Neural crest cell (in vitro differentiated cells): ENCODE measurements around the gene SURF1. TPM values are rescaled to one million over a fixed set of nuclear protein-coding genes. Genes with fewer than 3 reads are reported as not detected.
"Not testable (repeated sequence)": the region's sequence is repeated elsewhere in the genome, so short reads cannot be mapped to it uniquely, and the experiment has no call there.

Experiments
- DNase-seq: peaks from one replicate; pipeline ENCODE4 v3.0.0; 2021; ENCODE audit warnings: low read depth, mixed read lengths, low spot score
- H3K27ac Mint-ChIP-seq: one replicate; pipeline ENCODE4 v1.8.0; 2021; ENCODE audit warnings: mild to moderate bottlenecking, mixed read lengths; ENCODE audit not compliant: unreplicated experiment
- H3K27me3 Mint-ChIP-seq: 2 replicates; pipeline ENCODE4 v1.8.0; 2021; ENCODE audit warnings: low read depth, mild to moderate bottlenecking, mixed read lengths
- H3K36me3 Mint-ChIP-seq: 2 replicates; pipeline ENCODE4 v1.8.0; 2021; ENCODE audit warnings: low read depth, mild to moderate bottlenecking, mixed read lengths
- H3K4me1 Mint-ChIP-seq: 2 replicates; pipeline ENCODE4 v1.8.0; 2021; ENCODE audit warnings: mixed read lengths
- H3K4me3 Mint-ChIP-seq: one replicate; pipeline ENCODE4 v1.8.0; 2021; ENCODE audit warnings: mild to moderate bottlenecking, mixed read lengths
- H3K9me3 Mint-ChIP-seq: 2 replicates; pipeline ENCODE4 v1.8.0; 2021; ENCODE audit warnings: mixed read lengths
- CTCF ChIP-seq: fragments of 200-600 bp; sonication (generic); conservative IDR thresholded peaks from 2 replicates; pipeline ENCODE4 v1.5.0; 2021; ENCODE audit warnings: antibody characterized with exemption, mild to moderate bottlenecking
- total RNA-seq: library from RNA; stranded (reverse); gene quantifications from 2 replicates; pipeline ENCODE4 v1.2.1, GENCODE V29; 2021

Gene SURF1
- total RNA-seq, 1 donor from 2014 or later: 32.1 TPM

- Mint-ChIP-seq H3K4me3 (no peak overlapping the region), H3K9me3 (no peaks in the 10 kb centered on the region), H3K36me3 (no peaks in the 10 kb centered on the region), H3K27me3 (peaks cover 9% of the 10 kb centered on the region), H3K4me1 (no peaks in the 10 kb centered on the region), H3K27ac (no peak overlapping the region)
- TF ChIP-seq CTCF: no peak
- no peak for DNase-seq
Observed at GRCh38 chr9:133393399-133393798, 37.1 kb upstream of the SURF1 start.

- not testable (repeated sequence) for H3K27me3 Mint-ChIP-seq, H3K27ac Mint-ChIP-seq, H3K36me3 Mint-ChIP-seq, DNase-seq, H3K9me3 Mint-ChIP-seq, H3K4me3 Mint-ChIP-seq, H3K4me1 Mint-ChIP-seq
Observed at GRCh38 chr9:133392308-133392707, 36.0 kb upstream of the SURF1 start.

DNA sequence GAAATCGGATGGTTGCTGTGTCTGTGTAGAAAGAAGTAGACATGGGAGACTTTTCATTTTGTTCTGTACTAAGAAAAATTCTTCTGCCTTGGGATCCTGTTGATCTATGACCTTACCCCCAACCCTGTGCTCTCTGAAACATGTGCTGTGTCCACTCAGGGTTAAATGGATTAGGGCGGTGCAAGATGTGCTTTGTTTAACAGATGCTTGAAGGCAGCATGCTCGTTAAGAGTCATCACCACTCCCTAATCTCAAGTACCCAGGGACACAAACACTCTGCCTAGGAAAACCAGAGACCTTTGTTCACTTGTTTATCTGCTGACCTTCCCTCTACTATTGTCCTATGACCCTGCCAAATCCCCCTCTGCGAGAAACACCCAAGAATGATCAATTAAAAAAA, 35.2 kb upstream of the SURF1 start:
- H3K27ac Mint-ChIP-seq, DNase-seq, H3K9me3 Mint-ChIP-seq, H3K36me3 Mint-ChIP-seq, H3K4me3 Mint-ChIP-seq, H3K4me1 Mint-ChIP-seq, H3K27me3 Mint-ChIP-seq: not testable (repeated sequence)

DNA sequence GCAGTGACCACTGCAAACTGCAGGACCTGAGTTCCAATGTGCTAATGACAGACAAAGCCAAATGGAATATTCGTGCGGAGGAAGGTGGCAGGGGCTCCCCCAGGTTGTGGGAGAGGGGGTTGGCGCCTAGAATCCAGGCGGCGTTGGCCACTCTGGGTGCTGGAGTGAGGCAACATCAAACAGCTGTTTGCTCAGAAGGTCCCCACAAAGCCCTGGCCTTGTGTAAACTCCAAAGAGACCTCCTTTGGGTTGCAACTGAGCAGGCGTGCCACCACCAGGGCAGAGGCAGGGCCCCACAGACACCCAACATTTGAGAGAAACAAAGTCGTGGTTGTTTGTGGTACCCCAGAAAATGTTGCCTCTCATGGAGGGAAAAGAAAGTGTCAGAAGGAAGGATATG, 34.4 kb upstream of the SURF1 start:
- no peaks in the 10 kb centered on the region for H3K4me1 Mint-ChIP-seq

DNA sequence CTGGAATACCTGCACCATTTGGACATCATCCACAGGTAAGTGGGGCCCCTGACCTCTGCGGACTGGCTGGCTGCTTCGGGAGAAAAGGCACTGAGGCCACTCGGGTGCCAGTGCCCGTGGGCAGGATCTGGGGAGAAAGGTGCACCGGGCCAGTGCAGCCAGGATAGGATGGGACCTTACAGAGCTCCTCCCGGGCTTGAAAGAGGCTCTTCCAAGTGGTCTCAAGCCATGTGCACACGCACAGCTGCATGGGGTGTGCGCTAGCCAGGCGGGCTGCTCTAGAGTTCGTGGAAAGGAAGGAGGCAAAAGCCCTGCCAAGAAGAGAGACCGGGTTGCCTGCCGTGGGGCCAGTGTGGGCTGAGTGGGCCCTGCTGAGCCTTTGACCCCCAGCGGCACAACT, 33.3 kb upstream of the SURF1 start:
- no peak for DNase-seq
- Mint-ChIP-seq H3K9me3 (no peaks in the 10 kb centered on the region), H3K4me1 (no peaks in the 10 kb centered on the region), H3K27ac (no peak overlapping the region), H3K36me3 (no peaks in the 10 kb centered on the region), H3K4me3 (no peak overlapping the region), H3K27me3 (no peaks in the 10 kb centered on the region)
- no peak for TF ChIP-seq CTCF

More for the DNA sequence above, 34.4 kb upstream of the SURF1 start:
- Mint-ChIP-seq H3K27me3 (peaks cover 6% of the 10 kb centered on the region), H3K4me3 (no peak overlapping the region), H3K27ac (no peak overlapping the region), H3K9me3 (no peaks in the 10 kb centered on the region), H3K36me3 (no peaks in the 10 kb centered on the region)
- no peak for DNase-seq
- TF ChIP-seq CTCF: no peak

DNA sequence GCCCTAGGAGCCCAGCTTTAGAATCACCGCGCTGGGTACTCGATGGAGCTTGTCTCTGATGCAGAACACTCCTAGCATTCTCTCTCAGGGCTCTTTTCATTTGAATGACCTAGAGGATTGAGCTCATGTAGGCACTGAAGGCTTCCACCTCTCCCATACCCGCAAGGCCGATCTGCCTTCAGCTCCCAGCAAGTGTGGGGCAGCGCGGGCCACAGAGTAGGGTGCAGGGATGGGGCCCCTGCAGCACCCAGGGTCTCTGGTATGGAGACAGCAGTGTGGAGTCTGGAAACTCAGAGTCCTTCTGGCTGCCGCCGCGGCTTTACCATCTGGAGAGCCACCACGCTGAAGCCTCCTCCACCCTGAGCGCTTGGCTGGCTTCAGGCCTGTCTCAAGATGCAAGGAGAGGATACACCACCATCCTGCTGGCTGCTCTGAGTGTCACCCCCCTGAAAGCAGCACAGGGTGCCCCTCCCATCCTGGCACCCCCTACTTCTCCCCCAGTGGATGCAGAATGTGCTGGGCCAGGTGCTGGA, 32.8 kb upstream of the SURF1 start:
- TF ChIP-seq CTCF: no peak
- Mint-ChIP-seq H3K4me1 (no peaks in the 10 kb centered on the region), H3K27ac (no peak overlapping the region), H3K9me3 (no peaks in the 10 kb centered on the region), H3K27me3 (no peaks in the 10 kb centered on the region), H3K4me3 (no peak overlapping the region), H3K36me3 (no peaks in the 10 kb centered on the region)
- no peak for DNase-seq

DNA sequence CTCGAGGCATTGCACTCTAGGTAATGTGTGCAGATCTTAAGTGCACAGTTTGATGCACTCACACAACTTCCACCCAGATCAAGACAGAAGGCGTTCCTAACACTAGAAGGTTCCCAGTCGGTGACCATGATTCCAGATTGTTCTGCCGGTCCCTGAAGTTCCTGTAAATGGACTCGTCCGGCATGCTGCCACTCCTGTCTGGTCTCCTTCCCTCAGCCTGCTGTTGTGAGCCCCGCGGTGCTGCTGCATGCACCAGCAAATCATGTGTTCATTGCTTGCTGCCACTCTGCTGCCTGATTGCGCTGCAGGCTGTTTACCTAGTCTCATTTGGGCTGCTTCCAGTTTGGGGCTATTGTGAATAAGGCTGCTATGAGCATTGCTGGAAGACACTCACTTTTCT, 31.4 kb upstream of the SURF1 start:
- TF ChIP-seq CTCF: no peak
- no peaks in the 10 kb centered on the region for H3K9me3 Mint-ChIP-seq
- no peaks in the 10 kb centered on the region for H3K27me3 Mint-ChIP-seq
- H3K4me3 Mint-ChIP-seq: no peak overlapping the region
- no peaks in the 10 kb centered on the region for H3K4me1 Mint-ChIP-seq
- H3K36me3 Mint-ChIP-seq: no peaks in the 10 kb centered on the region
- DNase-seq: no peak
- no peak overlapping the region for H3K27ac Mint-ChIP-seq
